ENCODE measurements around the gene TFEB. TPM values are rescaled to one million over a fixed set of nuclear protein-coding genes. Genes with fewer than 3 reads are reported as not detected.

Gene TFEB
- total and polyA plus RNA-seq, 2 donors (not counting 3 experiments of a cell fraction or from before 2014, with no cell fraction given), result 4.9 to 6.6 TPM

DNA sequence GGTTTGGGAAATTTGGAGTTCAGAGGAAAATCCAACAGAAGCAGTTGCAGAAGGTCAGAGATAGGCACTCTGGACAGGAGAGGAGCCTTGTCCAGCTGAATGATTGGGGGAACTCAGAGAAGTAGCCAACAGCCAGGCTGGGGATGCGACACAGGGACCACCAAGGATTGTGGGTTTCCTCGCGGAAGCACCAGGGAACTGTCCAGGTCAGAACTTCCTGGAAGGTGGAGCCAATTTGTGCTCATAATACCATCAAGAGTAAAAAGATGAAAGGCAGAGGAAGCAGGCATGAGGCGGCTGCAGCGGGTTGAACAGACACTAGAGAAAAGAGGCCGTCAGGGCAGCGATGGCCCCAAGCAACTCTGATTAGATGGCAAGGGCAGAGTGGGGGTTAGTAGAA, 63.4 kb downstream of the TFEB start:
- H3K9me3 ChIP-seq (replicated peaks; ENCODE audit: control insufficient read depth, insufficient read depth, low read length), result no peaks in the 10 kb centered on the region
- no peak overlapping the region for H3K4me2 ChIP-seq (ENCODE audit: insufficient read depth, low read length)
- H3K9me1 ChIP-seq (replicated peaks; ENCODE audit: control insufficient read depth, extremely low read depth, insufficient read depth, low read length), result no peaks in the 10 kb centered on the region
- no peak overlapping the region for H3K9ac ChIP-seq (replicated peaks; ENCODE audit: extremely low read depth, insufficient read depth, low read length)
- no peak overlapping the region for H3K4me3 ChIP-seq (replicated peaks in 1 of 3; ENCODE audit: insufficient read depth in 1 of 3, low read depth in 1 of 3, low read length in 3 of 3)
- H3K79me2 ChIP-seq (ENCODE audit: control insufficient read depth, insufficient read depth, low read length), result no peaks in the 10 kb centered on the region
- peaks cover 8 to 17% of the 10 kb centered on the region in 2 experiments for H3K27me3 ChIP-seq (ENCODE audit: control insufficient read depth in 2 of 2, insufficient read depth in 2 of 2, low read length in 2 of 2)
- dilution Hi-C loops (cut with MboI; ENCODE audit: extremely low pct_ligation_motif_present, low sequenced_read_pairs), result no loop called here
- H3K4me1 ChIP-seq (ENCODE audit: control insufficient read depth, extremely low read depth, insufficient read depth, low read length), result no peaks in the 10 kb centered on the region
- intact Hi-C loops (cut with micrococcal nuclease), result no loop called here
- DNase-seq (ENCODE audit: low read depth, low spot score), result no peak
- no peak overlapping the region for H3K27ac ChIP-seq (ENCODE audit: insufficient read depth, low read depth, low read length)
- ChIA-PET POLR2A (no interaction called here), CTCF (interaction anchor here (1.1 to 1.9 kb wide), 2 partner anchors 10 to 70 kb away, joined by 4 to 14 read pairs; no protein-coding TSS in a partner anchor)
- H3K36me3 ChIP-seq (ENCODE audit: control insufficient read depth in 2 of 2, extremely low read depth in 1 of 2, insufficient read depth in 2 of 2, low read length in 2 of 2), result no peaks in the 10 kb centered on the region
- FAIRE-seq, result no peak
- BruUV-seq (replicated peaks), result no TSS peak
- TF ChIP-seq GATA2 (IDR thresholded peaks at IDR 0.05; ENCODE audit: insufficient read depth, insufficient read length, low read depth, low read length), result no peak
- no peak for TF ChIP-seq POLR2AphosphoS5 (IDR thresholded peaks at IDR 0.05; ENCODE audit: insufficient read depth, low read depth, low read length)
- no peak for TF ChIP-seq POLR2A (IDR thresholded peaks at IDR 0.05; ENCODE audit: low read depth, low read length)
- TF ChIP-seq, protein P1, sequence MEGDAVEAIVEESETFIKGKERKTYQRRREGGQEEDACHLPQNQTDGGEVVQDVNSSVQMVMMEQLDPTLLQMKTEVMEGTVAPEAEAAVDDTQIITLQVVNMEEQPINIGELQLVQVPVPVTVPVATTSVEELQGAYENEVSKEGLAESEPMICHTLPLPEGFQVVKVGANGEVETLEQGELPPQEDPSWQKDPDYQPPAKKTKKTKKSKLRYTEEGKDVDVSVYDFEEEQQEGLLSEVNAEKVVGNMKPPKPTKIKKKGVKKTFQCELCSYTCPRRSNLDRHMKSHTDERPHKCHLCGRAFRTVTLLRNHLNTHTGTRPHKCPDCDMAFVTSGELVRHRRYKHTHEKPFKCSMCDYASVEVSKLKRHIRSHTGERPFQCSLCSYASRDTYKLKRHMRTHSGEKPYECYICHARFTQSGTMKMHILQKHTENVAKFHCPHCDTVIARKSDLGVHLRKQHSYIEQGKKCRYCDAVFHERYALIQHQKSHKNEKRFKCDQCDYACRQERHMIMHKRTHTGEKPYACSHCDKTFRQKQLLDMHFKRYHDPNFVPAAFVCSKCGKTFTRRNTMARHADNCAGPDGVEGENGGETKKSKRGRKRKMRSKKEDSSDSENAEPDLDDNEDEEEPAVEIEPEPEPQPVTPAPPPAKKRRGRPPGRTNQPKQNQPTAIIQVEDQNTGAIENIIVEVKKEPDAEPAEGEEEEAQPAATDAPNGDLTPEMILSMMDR (IDR thresholded peaks at IDR 0.05; ENCODE audit: extremely low read depth in 1 of 2, insufficient read depth in 1 of 2, low read depth in 1 of 2, low read length in 2 of 2), result no peak
- TF ChIP-seq MYC (IDR thresholded peaks at IDR 0.05; ENCODE audit: low read depth, low read length), result no peak
- TF ChIP-seq, protein P2, sequence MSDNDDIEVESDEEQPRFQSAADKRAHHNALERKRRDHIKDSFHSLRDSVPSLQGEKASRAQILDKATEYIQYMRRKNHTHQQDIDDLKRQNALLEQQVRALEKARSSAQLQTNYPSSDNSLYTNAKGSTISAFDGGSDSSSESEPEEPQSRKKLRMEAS (IDR thresholded peaks at IDR 0.05; ENCODE audit: insufficient read depth, insufficient read length), result no peak
- TF ChIP-seq FOS (IDR thresholded peaks at IDR 0.05; ENCODE audit: borderline replicate concordance, insufficient read depth, low read length), result no peak
- no peak for TF ChIP-seq EZH2 (IDR thresholded peaks at IDR 0.05; ENCODE audit: borderline replicate concordance, low read depth, low read length, severe bottlenecking)
- TF ChIP-seq JUN (IDR thresholded peaks at IDR 0.05; ENCODE audit: borderline replicate concordance, insufficient read depth, insufficient read length, low read depth), result no peak
- no peak overlapping the region for H2AFZ ChIP-seq (ENCODE audit: low read depth, low read length)
- no peaks in the 10 kb centered on the region for H4K20me1 ChIP-seq (replicated peaks; ENCODE audit: control insufficient read depth, extremely low read depth, insufficient read depth, low read length)

Data from endothelial cell of umbilical vein (primary cell).